Sigmoid colon (tissue), 7 donors: ENCODE data around the gene RAB20. TPM values are rescaled to one million over a fixed set of nuclear protein-coding genes. Genes with fewer than 3 reads are reported as not detected.

Experiments
- DNase-seq: peaks from one replicate; pipeline ENCODE4 v3.0.0-alpha.2; 2019
- H3K27ac ChIP-seq, 4 donors: fragments of 200-600 bp; sonication (generic); one replicate each; pipeline ENCODE4 v1.5.1; 2016 to 2019; ENCODE audit warnings: mild to moderate bottlenecking in 1 of 4
- H3K27me3 ChIP-seq, 3 donors: fragments of 200-600 bp; sonication (generic); one replicate each; pipeline ENCODE4 v1.5.1; 2019; ENCODE audit warnings: mild to moderate bottlenecking in 1 of 3
- H3K36me3 ChIP-seq, 4 donors: fragments of 200-600 bp; sonication (generic); one replicate each; pipeline ENCODE4 v1.5.1; 2016 to 2019
- H3K4me1 ChIP-seq, 4 donors: fragments of 200-600 bp; sonication (generic); one replicate each; pipeline ENCODE4 v1.5.1; 2017 to 2019
- H3K4me3 ChIP-seq, 4 donors: fragments of 200-600 bp; sonication (generic); one replicate each; pipeline ENCODE4 v1.5.1; 2017 to 2019; ENCODE audit warnings: mild to moderate bottlenecking in 2 of 4, moderate library complexity in 1 of 4
- H3K9me3 ChIP-seq, 4 donors: fragments of 200-600 bp in 3 of 4; sonication (generic) in 3 of 4; one replicate each; pipeline versions ENCODE4 v1.5.1 to v1.6.1; 2013 to 2019
- EP300 ChIP-seq, 4 donors: sonication (generic); formaldehyde crosslinking; IDR thresholded peaks; one replicate each; pipeline ENCODE4 v1.6.1; 2017; ENCODE audit warnings: antibody characterized with exemption in 4 of 4
- POLR2A ChIP-seq, 2 donors: fragments of 450-650 bp; IDR thresholded peaks; one replicate each; pipeline ENCODE4 v1.6.1; 2016; ENCODE audit warnings: antibody characterized with exemption in 2 of 2, mild to moderate bottlenecking in 2 of 2, moderate library complexity in 2 of 2
- POLR2AphosphoS5 ChIP-seq, 4 donors: sonication (generic); formaldehyde crosslinking; IDR thresholded peaks; one replicate each; pipeline ENCODE4 v1.6.1; 2017; ENCODE audit warnings: antibody characterized with exemption in 4 of 4
- WGBS, 2 donors: extraction: QIAGEN DNeasy Blood & Tissue Kit; methylation state at CpG; one replicate each; pipeline ENCODE4 v1.1.7; 2013; 5-methylcytosine and 5-hydroxymethylcytosine counted together
- intact Hi-C: fragments of 100-400 bp; cut with DNase I; formaldehyde crosslinking; loops from one replicate; pipeline ENCODE4 v1.15.1; 2023
- polyA plus RNA-seq, 3 donors: library from polyadenylated mRNA; stranded (reverse); fragments of 200-250 nt; gene quantifications; one replicate each; pipeline ENCODE4 v1.2.3, GENCODE V29; 2013
- total RNA-seq, 4 donors: library from RNA; depleted of rRNA; stranded (reverse); fragments of >200 nt; gene quantifications; one replicate each; pipeline ENCODE4 v1.1.0, GENCODE V29; 2016
- TF ChIP-seq, protein P1 (sequence below), 4 experiments: fragments of 450-650 bp in 3 of 4; fragments of 200-600 bp in 1 of 4; IDR thresholded peaks; one replicate each; pipeline ENCODE4 v1.5.1; 2016 to 2019; ENCODE audit warnings: antibody characterized with exemption in 4 of 4, mild to moderate bottlenecking in 3 of 4, moderate library complexity in 2 of 4
- donor health status: healthy with polysubstance abuse.
- donor health status: Bipolar disorder and iron deficiency.
- donor health status: healthy.

The RAB20 gene
- total and polyA plus RNA-seq, 7 donors, result 6.9 to 61.7 (median 21.3) TPM

GRCh38 chr13:110525328-110526319 lies 35.9 kb downstream of the RAB20 start:
- intact Hi-C loops, result no loop called here
- peaks cover 0 to 65% (median 37%) of the 10 kb centered on the region in 4 donors for H3K4me1 ChIP-seq
- peak overlapping the region in 3 of 4 donors; percentile 31 to 66 (median 60) for H3K27ac ChIP-seq
- H3K36me3 ChIP-seq, result peaks cover 0 to 8% (median 0%) of the 10 kb centered on the region in 4 donors
- peak; percentile 60 for DNase-seq
- H3K4me3 ChIP-seq, result no peak overlapping the region
- no peaks in the 10 kb centered on the region for H3K9me3 ChIP-seq
- WGBS, 2 donors, result 13 to 41% methylated on average over 25 of the region's 25 CpGs
- TF ChIP-seq, protein P1, sequence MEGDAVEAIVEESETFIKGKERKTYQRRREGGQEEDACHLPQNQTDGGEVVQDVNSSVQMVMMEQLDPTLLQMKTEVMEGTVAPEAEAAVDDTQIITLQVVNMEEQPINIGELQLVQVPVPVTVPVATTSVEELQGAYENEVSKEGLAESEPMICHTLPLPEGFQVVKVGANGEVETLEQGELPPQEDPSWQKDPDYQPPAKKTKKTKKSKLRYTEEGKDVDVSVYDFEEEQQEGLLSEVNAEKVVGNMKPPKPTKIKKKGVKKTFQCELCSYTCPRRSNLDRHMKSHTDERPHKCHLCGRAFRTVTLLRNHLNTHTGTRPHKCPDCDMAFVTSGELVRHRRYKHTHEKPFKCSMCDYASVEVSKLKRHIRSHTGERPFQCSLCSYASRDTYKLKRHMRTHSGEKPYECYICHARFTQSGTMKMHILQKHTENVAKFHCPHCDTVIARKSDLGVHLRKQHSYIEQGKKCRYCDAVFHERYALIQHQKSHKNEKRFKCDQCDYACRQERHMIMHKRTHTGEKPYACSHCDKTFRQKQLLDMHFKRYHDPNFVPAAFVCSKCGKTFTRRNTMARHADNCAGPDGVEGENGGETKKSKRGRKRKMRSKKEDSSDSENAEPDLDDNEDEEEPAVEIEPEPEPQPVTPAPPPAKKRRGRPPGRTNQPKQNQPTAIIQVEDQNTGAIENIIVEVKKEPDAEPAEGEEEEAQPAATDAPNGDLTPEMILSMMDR (IDR thresholded peaks at IDR 0.05), result peak in 1 of 4 experiments; percentile 6
- no peak for TF ChIP-seq POLR2AphosphoS5 (IDR thresholded peaks at IDR 0.05)
- H3K27me3 ChIP-seq, result no peaks in the 10 kb centered on the region

GRCh38 chr13:110524541-110525257 lies 36.8 kb downstream of the RAB20 start:
- intact Hi-C loops, result loop anchor here (5.0 kb wide), 1 partner anchor 33 kb away; no protein-coding TSS in a partner anchor
- H3K4me3 ChIP-seq, result no peak overlapping the region
- H3K4me1 ChIP-seq, result peaks cover 0 to 72% (median 43%) of the 10 kb centered on the region in 4 donors
- TF ChIP-seq POLR2A (IDR thresholded peaks at IDR 0.05), result peak in 1 of 2 donors; percentile 16
- TF ChIP-seq EP300 (IDR thresholded peaks at IDR 0.05), result no peak
- TF ChIP-seq, protein P1 (IDR thresholded peaks at IDR 0.05), result no peak
- peak in 2 of 4 donors; percentile 5 to 11 for TF ChIP-seq POLR2AphosphoS5 (IDR thresholded peaks at IDR 0.05)
- WGBS, 2 donors, result 10 to 38% methylated on average over 21 of the region's 21 CpGs
- H3K9me3 ChIP-seq, result no peaks in the 10 kb centered on the region
- peaks cover 0 to 8% (median 0%) of the 10 kb centered on the region in 4 donors for H3K36me3 ChIP-seq
- DNase-seq, result peak; percentile 78
- no peaks in the 10 kb centered on the region for H3K27me3 ChIP-seq
- H3K27ac ChIP-seq, result peak overlapping the region; percentile 31 to 66 (median 55)

DNA sequence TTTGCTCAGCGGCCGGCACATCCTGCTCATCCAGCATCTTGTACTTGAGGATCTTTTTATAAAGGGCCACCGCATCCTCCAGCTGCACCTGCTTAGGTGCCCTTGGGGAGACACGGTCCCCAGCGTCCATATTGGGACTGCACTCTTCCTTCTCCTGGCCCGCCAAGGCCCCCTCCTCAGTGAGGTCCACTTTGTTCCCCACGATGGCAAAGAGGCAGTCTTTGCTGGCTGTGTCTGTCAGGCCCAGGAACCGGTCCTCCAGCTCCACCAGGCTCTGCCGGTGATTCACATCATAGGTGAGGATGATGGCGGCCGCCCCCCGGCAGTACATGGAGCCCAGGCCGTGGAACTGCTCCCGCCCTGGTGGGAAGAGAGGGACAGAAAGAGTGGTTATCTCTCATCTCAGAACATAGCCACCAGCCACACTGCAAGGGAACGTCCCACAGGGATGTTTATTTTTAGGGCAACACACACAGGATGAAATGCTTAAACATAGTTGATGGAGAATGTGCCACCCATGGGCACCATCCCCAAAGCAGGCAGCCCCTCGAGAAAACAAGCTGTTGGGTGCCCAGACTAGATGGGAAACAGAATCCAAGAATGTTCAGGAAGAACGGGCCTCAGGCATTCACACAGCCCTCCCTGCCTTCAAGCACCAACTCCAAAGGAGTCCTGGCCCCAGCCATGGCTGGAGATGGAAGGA lies 37.5 kb downstream of the RAB20 start:
- H3K4me1 ChIP-seq, result peaks cover 0 to 71% (median 43%) of the 10 kb centered on the region in 4 donors
- no peak overlapping the region for H3K4me3 ChIP-seq
- TF ChIP-seq EP300 (IDR thresholded peaks at IDR 0.05), result no peak
- TF ChIP-seq, protein P1 (IDR thresholded peaks at IDR 0.05), result no peak
- intact Hi-C loops, result loop anchor here (5.0 kb wide), 1 partner anchor 33 kb away; no protein-coding TSS in a partner anchor
- no peaks in the 10 kb centered on the region for H3K9me3 ChIP-seq
- peaks cover 0 to 8% (median 0%) of the 10 kb centered on the region in 4 donors for H3K36me3 ChIP-seq
- WGBS, 2 donors, result 61 to 79% methylated on average over 17 of the region's 17 CpGs
- peak; percentile 58 for DNase-seq
- peak overlapping the region; percentile 31 to 66 (median 55) for H3K27ac ChIP-seq
- no peaks in the 10 kb centered on the region for H3K27me3 ChIP-seq

DNA sequence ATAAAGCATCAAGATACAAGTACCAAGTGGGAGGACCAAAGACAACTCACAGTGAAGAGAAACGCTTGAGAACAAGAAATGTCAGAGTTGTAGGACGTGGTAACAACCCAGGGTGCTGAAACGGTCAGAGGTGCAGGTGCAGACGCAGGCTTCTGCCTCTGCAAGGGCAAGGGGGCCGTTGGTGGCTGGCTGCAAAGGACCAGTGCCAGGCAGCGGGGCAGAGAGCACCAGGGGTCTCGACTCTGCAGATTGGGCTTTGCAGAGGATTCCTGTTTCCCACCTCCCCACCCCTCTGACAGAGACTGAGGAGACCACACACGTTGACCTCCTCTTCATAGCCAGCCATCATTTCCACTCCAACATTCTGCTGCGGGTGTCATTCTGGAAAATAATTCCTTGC lies 38.3 kb downstream of the RAB20 start:
- Histone ChIP-seq H3K9me3 (no peaks in the 10 kb centered on the region), H3K4me1 (peaks cover 0 to 64% (median 43%) of the 10 kb centered on the region in 4 donors), H3K27ac (peak overlapping the region in 2 of 4 donors; percentile 50 to 66), H3K36me3 (peaks cover 0 to 8% (median 0%) of the 10 kb centered on the region in 4 donors), H3K4me3 (no peak overlapping the region), H3K27me3 (no peaks in the 10 kb centered on the region)
- intact Hi-C loops, result loop anchor here (5.0 kb wide), 1 partner anchor 34 kb away; no protein-coding TSS in a partner anchor
- DNase-seq, result peak; percentile 49
- no peak for TF ChIP-seq EP300 (IDR thresholded peaks at IDR 0.05)
- TF ChIP-seq POLR2A (IDR thresholded peaks at IDR 0.05), result no peak
- TF ChIP-seq, protein P1 (IDR thresholded peaks at IDR 0.05), result no peak
- no peak for TF ChIP-seq POLR2AphosphoS5 (IDR thresholded peaks at IDR 0.05)
- 65 to 83% methylated on average over 9 of the region's 9 CpGs for WGBS, 2 donors
